ENCODE results near the gene SRSF11.

The SRSF11 gene

GRCh38 chr1:70222716-70223235 is 1.6 kb downstream of the SRSF11 start:
- peak; percentile 11 for DNase-seq (ENCODE audit: low read depth)

- DNase-seq (ENCODE audit: low read depth) = peak; percentile 22
These were observed 3.8 kb downstream of the SRSF11 start for GRCh38 chr1:70224954-70225353.

GRCh38 chr1:70227439-70227838 is 6.3 kb downstream of the SRSF11 start:
- DNase-seq (ENCODE audit: low read depth) = no peak

- DNase-seq (ENCODE audit: low read depth) = no peak
These were observed 7.5 kb downstream of the SRSF11 start for GRCh38 chr1:70228670-70229069.

GRCh38 chr1:70231475-70231874 is 10.3 kb downstream of the SRSF11 start:
- DNase-seq (ENCODE audit: low read depth) = no peak

GRCh38 chr1:70234733-70235132 is 13.6 kb downstream of the SRSF11 start:
- DNase-seq (ENCODE audit: low read depth) = no peak

GRCh38 chr1:70239940-70240339 is 18.8 kb downstream of the SRSF11 start:
- no peak for DNase-seq (ENCODE audit: low read depth)

GRCh38 chr1:70247122-70247521 is 25.9 kb downstream of the SRSF11 start:
- no peak for DNase-seq (ENCODE audit: low read depth)

GRCh38 chr1:70247768-70248167 is 26.6 kb downstream of the SRSF11 start:
- peak; percentile 21 for DNase-seq (ENCODE audit: low read depth)

GRCh38 chr1:70248729-70249128 is 27.5 kb downstream of the SRSF11 start:
- DNase-seq (ENCODE audit: low read depth) = no peak

GRCh38 chr1:70256664-70257063 is 35.5 kb downstream of the SRSF11 start:
- DNase-seq (ENCODE audit: low read depth) = no peak

GRCh38 chr1:70264839-70265238 is 43.7 kb downstream of the SRSF11 start:
- no peak for DNase-seq (ENCODE audit: low read depth)

GRCh38 chr1:70265946-70266345 is 44.8 kb downstream of the SRSF11 start:
- no peak for DNase-seq (ENCODE audit: low read depth)

- no peak for DNase-seq (ENCODE audit: low read depth)
These were observed 56.7 kb downstream of the SRSF11 start for GRCh38 chr1:70277875-70278274.

GRCh38 chr1:70278710-70279109 is 57.5 kb downstream of the SRSF11 start:
- DNase-seq (ENCODE audit: low read depth) = no peak

- no peak for DNase-seq (ENCODE audit: low read depth)
These were observed 63.2 kb downstream of the SRSF11 start for GRCh38 chr1:70284366-70284765.

- no peak for DNase-seq (ENCODE audit: low read depth)
These were observed 65.3 kb downstream of the SRSF11 start for GRCh38 chr1:70286453-70286852.

- no peak for DNase-seq (ENCODE audit: low read depth)
These were observed 67.0 kb downstream of the SRSF11 start for GRCh38 chr1:70288166-70288565.

GRCh38 chr1:70290218-70290617 is 69.0 kb downstream of the SRSF11 start:
- DNase-seq (ENCODE audit: low read depth) = no peak

- DNase-seq (ENCODE audit: low read depth) = no peak
These were observed 72.1 kb downstream of the SRSF11 start for GRCh38 chr1:70293186-70293843.

GRCh38 chr1:70295749-70296148 is 74.6 kb downstream of the SRSF11 start:
- no peak for DNase-seq (ENCODE audit: low read depth)

GRCh38 chr1:70299472-70299871 is 78.3 kb downstream of the SRSF11 start:
- no peak for DNase-seq (ENCODE audit: low read depth)
